ENCODE results near the gene TBC1D16. TPM values are rescaled to one million over a fixed set of nuclear protein-coding genes. Genes with fewer than 3 reads are reported as not detected.

Gene TBC1D16
- total RNA-seq, 1 experiment from 2014 or later, result 21.1 TPM

GRCh38 chr17:79979221-79979741 lies 56.4 kb downstream of the TBC1D16 start:
- CTCF ChIA-PET, result interaction anchor here (0.5 kb wide), 1 partner anchor 915 kb away, joined by 3 read pairs; no protein-coding TSS in a partner anchor
- DNase-seq (ENCODE audit: unreplicated experiment), result no peak
- H3K9me3 Mint-ChIP-seq (ENCODE audit: unreplicated experiment), result no peaks in the 10 kb centered on the region
- no peaks in the 10 kb centered on the region for H3K27me3 Mint-ChIP-seq (ENCODE audit: insufficient read depth, unreplicated experiment)
- no peak overlapping the region for H3K27ac Mint-ChIP-seq (ENCODE audit: low read depth, unreplicated experiment)
- H3K4me3 Mint-ChIP-seq (ENCODE audit: unreplicated experiment), result no peak overlapping the region
- peaks cover 6% of the 10 kb centered on the region for H3K36me3 Mint-ChIP-seq (ENCODE audit: insufficient read depth, unreplicated experiment)
- intact Hi-C loops (cut with micrococcal nuclease), result no loop called here
- peaks cover 8% of the 10 kb centered on the region for H3K4me1 Mint-ChIP-seq (ENCODE audit: insufficient read depth, unreplicated experiment)
- no peak for TF ChIP-seq CTCF (IDR thresholded peaks at IDR 0.05; ENCODE audit: unreplicated experiment)
- POLR2A ChIA-PET, result no interaction called here
- BruUV-seq (replicated peaks), result no TSS peak

GRCh38 chr17:79978548-79978855 lies 57.2 kb downstream of the TBC1D16 start:
- Mint-ChIP-seq H3K9me3 (ENCODE audit: unreplicated experiment) (no peaks in the 10 kb centered on the region), H3K4me1 (ENCODE audit: insufficient read depth, unreplicated experiment) (peaks cover 6% of the 10 kb centered on the region), H3K27me3 (ENCODE audit: insufficient read depth, unreplicated experiment) (no peaks in the 10 kb centered on the region), H3K27ac (ENCODE audit: low read depth, unreplicated experiment) (no peak overlapping the region), H3K4me3 (ENCODE audit: unreplicated experiment) (no peak overlapping the region), H3K36me3 (ENCODE audit: insufficient read depth, unreplicated experiment) (peaks cover 6% of the 10 kb centered on the region)
- intact Hi-C loops (cut with micrococcal nuclease), result no loop called here
- ChIA-PET POLR2A (no interaction called here), CTCF (interaction anchor here (0.6 to 0.9 kb wide), 2 partner anchors 9 to 170 kb away, joined by 3 to 4 read pairs; no protein-coding TSS in a partner anchor)
- TF ChIP-seq CTCF (IDR thresholded peaks at IDR 0.05; ENCODE audit: unreplicated experiment), result no peak
- no peak for DNase-seq (ENCODE audit: unreplicated experiment)
- BruUV-seq (replicated peaks), result no TSS peak

- POLR2A ChIA-PET, result no interaction called here
- CTCF ChIA-PET, result interaction anchor here (0.6 to 1.0 kb wide), 3 partner anchors 9 to 170 kb away, joined by 3 to 4 read pairs (median 3); no protein-coding TSS in a partner anchor
- Mint-ChIP-seq H3K9me3 (ENCODE audit: unreplicated experiment) (no peaks in the 10 kb centered on the region), H3K4me3 (ENCODE audit: unreplicated experiment) (no peak overlapping the region), H3K36me3 (ENCODE audit: insufficient read depth, unreplicated experiment) (peaks cover 10% of the 10 kb centered on the region), H3K27ac (ENCODE audit: low read depth, unreplicated experiment) (no peak overlapping the region), H3K4me1 (ENCODE audit: insufficient read depth, unreplicated experiment) (peaks cover under 1% of the 10 kb centered on the region), H3K27me3 (ENCODE audit: insufficient read depth, unreplicated experiment) (no peaks in the 10 kb centered on the region)
- no peak for TF ChIP-seq CTCF (IDR thresholded peaks at IDR 0.05; ENCODE audit: unreplicated experiment)
- BruUV-seq (replicated peaks), result no TSS peak
- DNase-seq (ENCODE audit: unreplicated experiment), result no peak
- intact Hi-C loops (cut with micrococcal nuclease), result no loop called here
Observed at GRCh38 chr17:79977708-79978547, 57.7 kb downstream of the TBC1D16 start.

GRCh38 chr17:79977161-79977631 lies 58.5 kb downstream of the TBC1D16 start:
- H3K36me3 Mint-ChIP-seq (ENCODE audit: insufficient read depth, unreplicated experiment), result peaks cover 18% of the 10 kb centered on the region
- TF ChIP-seq CTCF (IDR thresholded peaks at IDR 0.05; ENCODE audit: unreplicated experiment), result no peak
- ChIA-PET POLR2A (no interaction called here), CTCF (interaction anchor here (1.0 kb wide), 1 partner anchor 13 kb away, joined by 3 read pairs; no protein-coding TSS in a partner anchor)
- no peaks in the 10 kb centered on the region for H3K27me3 Mint-ChIP-seq (ENCODE audit: insufficient read depth, unreplicated experiment)
- intact Hi-C loops (cut with micrococcal nuclease), result no loop called here
- no peak overlapping the region for H3K27ac Mint-ChIP-seq (ENCODE audit: low read depth, unreplicated experiment)
- H3K4me3 Mint-ChIP-seq (ENCODE audit: unreplicated experiment), result no peak overlapping the region
- H3K9me3 Mint-ChIP-seq (ENCODE audit: unreplicated experiment), result no peaks in the 10 kb centered on the region
- H3K4me1 Mint-ChIP-seq (ENCODE audit: insufficient read depth, unreplicated experiment), result no peaks in the 10 kb centered on the region
- DNase-seq (ENCODE audit: unreplicated experiment), result no peak
- BruUV-seq (replicated peaks), result no TSS peak
